SK-N-SH (cell line): ENCODE results near the gene PRMT3. TPM values are rescaled to one million over a fixed set of nuclear protein-coding genes. Genes with fewer than 3 reads are reported as not detected.

Experiments
- CTCF ChIA-PET: fragments of 300-600, 350-600 bp; formaldehyde crosslinking; extraction: SDS; loops from one replicate; lab custom pipeline; 2021; lab: Yijun Ruan, JAX
- POLR2A ChIA-PET: fragments of 350-600 bp; sonication (Branson Sonifier 250); formaldehyde crosslinking; extraction: SDS; loops from one replicate; lab custom pipeline; 2020; ENCODE audit warnings: antibody characterized with exemption, inconsistent platforms; lab: Yijun Ruan, JAX
- DNase-seq: peaks from one replicate; pipeline ENCODE4 v3.0.0; 2012
- H2AFZ ChIP-seq: fragments of 200-600 bp; sonication (generic); 2 replicates; pipeline ENCODE4 v1.8.1; 2016; ENCODE audit warnings: antibody characterized with exemption, mild to moderate bottlenecking, low read depth
- H3F3A ChIP-seq: fragments of 200-600 bp; sonication (generic); replicated peaks from 2 replicates; pipeline ENCODE3; 2016; ENCODE audit warnings: antibody characterized with exemption, mild to moderate bottlenecking; ENCODE audit not compliant: insufficient read depth
- H3K27ac ChIP-seq, 2 experiments: fragments of 200-500 bp in 1 of 2; fragments of 200-600 bp in 1 of 2; sonication (Bioruptor generic) in 1 of 2; sonication (generic), shearing (Covaris generic) in 1 of 2; 2 replicates each; pipeline versions ENCODE4 v1.5.1 to v1.6.1; 2014 to 2016; ENCODE audit warnings: low read depth in 2 of 2, inconsistent platforms in 1 of 2, low read length in 1 of 2, mild to moderate bottlenecking in 1 of 2, mixed read lengths in 1 of 2
- H3K27me3 ChIP-seq: fragments of 200-600 bp; sonication (generic), shearing (Covaris generic); 2 replicates; pipeline ENCODE4 v1.6.1; 2016; ENCODE audit warnings: mixed run types; ENCODE audit not compliant: insufficient read depth
- H3K36me3 ChIP-seq, 2 experiments: fragments of 200-500 bp in 1 of 2; fragments of 200-600 bp in 1 of 2; sonication (Bioruptor generic) in 1 of 2; sonication (generic) in 1 of 2; replicated peaks in 1 of 2; 2 replicates each; pipeline versions ENCODE3 to v1.5.1; 2014 to 2016; ENCODE audit warnings: low read length in 1 of 2, mild to moderate bottlenecking in 1 of 2; ENCODE audit not compliant: insufficient read depth in 2 of 2, control insufficient read depth in 1 of 2
- H3K4me1 ChIP-seq, 2 experiments: fragments of 200-500 bp in 1 of 2; fragments of 200-600 bp in 1 of 2; sonication (Bioruptor generic) in 1 of 2; sonication (generic), shearing (Covaris generic) in 1 of 2; 2 replicates each; pipeline versions ENCODE4 v1.5.1 to v1.6.1; 2014 to 2016; ENCODE audit warnings: low read depth in 1 of 2, low read length in 1 of 2, mixed run types in 1 of 2; ENCODE audit not compliant: insufficient read depth in 2 of 2, control insufficient read depth in 1 of 2
- H3K4me2 ChIP-seq: fragments of 200-600 bp; sonication (generic), shearing (Covaris generic); 2 replicates; pipeline ENCODE4 v1.6.1; 2017; ENCODE audit warnings: mixed run types
- H3K4me3 ChIP-seq, 2 experiments: fragments of 200-500 bp in 1 of 2; fragments of 200-600 bp in 1 of 2; sonication (Bioruptor generic) in 1 of 2; sonication (generic), shearing (Covaris generic) in 1 of 2; 2 replicates each; pipeline versions ENCODE4 v1.5.1 to v1.8.1; 2014 to 2016; ENCODE audit warnings: low read depth in 2 of 2, inconsistent platforms in 1 of 2, low read length in 1 of 2, mild to moderate bottlenecking in 1 of 2, mixed read lengths in 1 of 2, moderate library complexity in 1 of 2
- H3K79me2 ChIP-seq: fragments of 200-600 bp; sonication (generic); 2 replicates; pipeline ENCODE4 v1.8.1; 2017; ENCODE audit warnings: mild to moderate bottlenecking; ENCODE audit not compliant: insufficient read depth
- H3K9ac ChIP-seq: fragments of 200-600 bp; sonication (generic); 2 replicates; pipeline ENCODE4 v1.6.1; 2017; ENCODE audit warnings: mixed run types
- H3K9me2 ChIP-seq: fragments of 200-600 bp; sonication (generic); 2 replicates; pipeline ENCODE4 v1.6.1; 2017; ENCODE audit warnings: mixed run types
- H3K9me3 ChIP-seq: fragments of 200-600 bp; sonication (generic); 2 replicates; pipeline ENCODE4 v1.6.1; 2017; ENCODE audit warnings: mixed run types, mild to moderate bottlenecking, moderate library complexity
- H4K20me1 ChIP-seq: fragments of 200-600 bp; sonication (generic); 2 replicates; pipeline ENCODE4 v1.6.1; 2017; ENCODE audit warnings: mild to moderate bottlenecking, mixed run types; ENCODE audit not compliant: insufficient read depth
- CHD2 ChIP-seq: fragments of 150-350 bp; IDR thresholded peaks from 2 replicates; pipeline ENCODE4 v1.6.1; 2018; ENCODE audit warnings: low read length; ENCODE audit not compliant: partially characterized antibody
- EP300 ChIP-seq, 2 experiments: IDR thresholded peaks; 2 replicates each; pipeline versions ENCODE4 v1.4.0 to v1.6.1; 2012; ENCODE audit warnings: borderline replicate concordance in 1 of 2, low read depth in 1 of 2, low read length in 1 of 2
- FOSL2 ChIP-seq: IDR thresholded peaks from 2 replicates; pipeline ENCODE4 v1.4.0; 2012; ENCODE audit warnings: low read depth, mild to moderate bottlenecking, moderate library complexity, borderline replicate concordance
- FOXJ3 ChIP-seq: sonication (generic); formaldehyde crosslinking; IDR thresholded peaks from 2 replicates; pipeline ENCODE4 v1.5.1; 2020; ENCODE audit warnings: mild to moderate bottlenecking, missing genetic modification reagents
- GABPA ChIP-seq: IDR thresholded peaks from 2 replicates; pipeline ENCODE4 v1.4.0; 2012; ENCODE audit warnings: low read depth, mild to moderate bottlenecking
- IRF3 ChIP-seq: fragments of 150-350 bp; IDR thresholded peaks from 2 replicates; pipeline ENCODE4 v1.6.1; 2016; ENCODE audit warnings: mild to moderate bottlenecking, low read depth, low read length
- MAX ChIP-seq: IDR thresholded peaks from 2 replicates; pipeline ENCODE4 v1.4.0; 2012; ENCODE audit warnings: low read depth
- MEF2A ChIP-seq: IDR thresholded peaks from 2 replicates; pipeline ENCODE4 v1.4.0; 2012; ENCODE audit warnings: low read depth, borderline replicate concordance
- RCOR1 ChIP-seq: fragments of 150-350 bp; IDR thresholded peaks from 2 replicates; pipeline ENCODE4 v1.6.1; 2017; ENCODE audit warnings: antibody characterized with exemption, low read length
- REST ChIP-seq: IDR thresholded peaks from 2 replicates; pipeline ENCODE4 v1.6.1; 2012; ENCODE audit warnings: mild to moderate bottlenecking, low read depth, low read length, moderate library complexity
- RXRA ChIP-seq: IDR thresholded peaks from 2 replicates; pipeline ENCODE4 v1.4.0; 2012; ENCODE audit warnings: low read depth, mild to moderate bottlenecking, borderline replicate concordance
- SIN3A ChIP-seq: IDR thresholded peaks from 2 replicates; pipeline ENCODE4 v1.6.1; 2012; ENCODE audit warnings: low read depth, mild to moderate bottlenecking, low read length, moderate library complexity, borderline replicate concordance
- SMC3 ChIP-seq: IDR thresholded peaks from 2 replicates; pipeline ENCODE4 v1.6.1; 2012; ENCODE audit warnings: low read depth, low read length, improper control_type of control experiment
- TAF1 ChIP-seq: IDR thresholded peaks from 2 replicates; pipeline ENCODE4 v1.6.1; 2012; ENCODE audit warnings: low read depth, mild to moderate bottlenecking, low read length, moderate library complexity, borderline replicate concordance
- USF1 ChIP-seq: IDR thresholded peaks from 2 replicates; pipeline ENCODE4 v1.4.0; 2012; ENCODE audit warnings: low read depth, borderline replicate concordance
- USF2 ChIP-seq: fragments of 150-350 bp; IDR thresholded peaks from 2 replicates; pipeline ENCODE4 v1.6.1; 2017; ENCODE audit warnings: antibody characterized with exemption, low read length, low read depth, borderline replicate concordance
- WGBS: methylation state at CpG from one replicate; pipeline ENCODE4 v1.1.6; 2017; ENCODE audit warnings: low lambda C conversion rate; 5-methylcytosine and 5-hydroxymethylcytosine counted together
- polyA plus RNA-seq, 3 experiments: library from polyadenylated mRNA; depleted of rRNA; stranded (reverse); fragments of >200 nt; gene quantifications; 2 replicates each; pipeline ENCODE4 v1.2.3, GENCODE V29; 2012

The PRMT3 gene
- polyA plus RNA-seq, 1 of the 3 experiments (the other 2 are of a cell fraction) = 10.8 TPM

GRCh38 chr11:20467487-20468185, 80.1 kb downstream of the PRMT3 start:
- Histone ChIP-seq H3K9me3 (no peaks in the 10 kb centered on the region), H3K27me3 (no peaks in the 10 kb centered on the region), H3K4me1 (no peaks in the 10 kb centered on the region; a peak in 1 of 4 replicates), H3K9me2 (no peaks in the 10 kb centered on the region), H2AFZ (no peak overlapping the region), H3K9ac (no peak overlapping the region), H3K27ac (no peak overlapping the region), H4K20me1 (no peaks in the 10 kb centered on the region), H3K79me2 (no peaks in the 10 kb centered on the region), H3K4me2 (no peak overlapping the region), H3K36me3 (peaks cover 17 to 19% of the 10 kb centered on the region in 2 experiments), H3F3A (no peaks in the 10 kb centered on the region), H3K4me3 (no peak overlapping the region)
- CTCF ChIA-PET = interaction anchor here (0.9 kb wide), 1 partner anchor 21 kb away, joined by 3 read pairs; no protein-coding TSS in a partner anchor
- POLR2A ChIA-PET = no interaction called here
- no peak for DNase-seq
- WGBS = 95% methylated on average over 6 of the region's 6 CpGs
- TF ChIP-seq FOXJ3 (CRISPR knock-in tag) = no peak
- TF ChIP-seq FOSL2 = no peak
- no peak for TF ChIP-seq USF2
- TF ChIP-seq RXRA = no peak
- TF ChIP-seq MAX = no peak
- no peak for TF ChIP-seq TAF1
- TF ChIP-seq MEF2A = no peak
- TF ChIP-seq SIN3A = no peak
- TF ChIP-seq EP300 (IDR thresholded peaks at IDR 0.05; ENCODE audit: borderline replicate concordance in 1 of 2, low read depth in 1 of 2, low read length in 1 of 2) = no peak
- TF ChIP-seq REST = no peak
- no peak for TF ChIP-seq CHD2
- TF ChIP-seq IRF3 = no peak
- TF ChIP-seq USF1 = no peak
- no peak for TF ChIP-seq GABPA
- no peak for TF ChIP-seq RCOR1
- no peak for TF ChIP-seq SMC3
